ENCODE measurements around the gene PIP5K1B. TPM values are rescaled to one million over a fixed set of nuclear protein-coding genes. Genes with fewer than 3 reads are reported as not detected.

Gene PIP5K1B
- total RNA-seq, 1 experiment from 2014 or later, result not detected

- DNase-seq (no peak), ATAC-seq (no peak)
- H3F3A ChIP-seq (ENCODE audit: low read length, unreplicated experiment), result no peaks in the 10 kb centered on the region
- H3K4me3 ChIP-seq (ENCODE audit: low read length), result no peak overlapping the region
- no peak overlapping the region for H3K27ac ChIP-seq (ENCODE audit: low read length)
- H4K20me1 ChIP-seq (ENCODE audit: low read length), result no peaks in the 10 kb centered on the region
- no TSS peak for BruUV-seq (replicated peaks)
- H3K9me2 ChIP-seq (replicated peaks; ENCODE audit: low read length), result no peaks in the 10 kb centered on the region
- no peaks in the 10 kb centered on the region for H3K9me3 ChIP-seq (ENCODE audit: low read length)
- no peak overlapping the region for H2AFZ ChIP-seq (ENCODE audit: low read length)
- ChIA-PET POLR2A (ENCODE audit: unreplicated experiment) (no interaction called here), CTCF (no interaction called here)
- H3K27me3 ChIP-seq (ENCODE audit: low read length), result no peaks in the 10 kb centered on the region
- no peak overlapping the region for H3K4me2 ChIP-seq (ENCODE audit: low read length)
- no peak for TF ChIP-seq CTCF (conservative IDR thresholded peaks at IDR 0.05; ENCODE audit: low read depth, low read length)
- no peak for TF ChIP-seq EZH2 (IDR thresholded peaks at IDR 0.05; ENCODE audit: low read length, unreplicated experiment)
- no peak for TF ChIP-seq EZH2phosphoT487 (IDR thresholded peaks at IDR 0.05; ENCODE audit: borderline replicate concordance, low read length)
- no peaks in the 10 kb centered on the region for H3K36me3 ChIP-seq (ENCODE audit: low read depth, low read length)
- no peaks in the 10 kb centered on the region for H3K4me1 ChIP-seq (ENCODE audit: insufficient read depth, low read length)
- no peak overlapping the region for H3K9ac ChIP-seq (ENCODE audit: low read length)
- intact Hi-C loops (cut with micrococcal nuclease), result no loop called here
- H3K79me2 ChIP-seq (ENCODE audit: low read length), result no peaks in the 10 kb centered on the region
These were observed 273.0 kb downstream of the PIP5K1B start for GRCh38 chr9:68978066-68978465.

GRCh38 chr9:68978501-68978900, 273.5 kb downstream of the PIP5K1B start:
- H3K4me3 ChIP-seq (ENCODE audit: low read length), result no peak overlapping the region
- no peaks in the 10 kb centered on the region for H3K4me1 ChIP-seq (ENCODE audit: insufficient read depth, low read length)
- H3K36me3 ChIP-seq (ENCODE audit: low read depth, low read length), result no peaks in the 10 kb centered on the region
- H4K20me1 ChIP-seq (ENCODE audit: low read length), result no peaks in the 10 kb centered on the region
- CTCF ChIA-PET, result no interaction called here
- intact Hi-C loops (cut with micrococcal nuclease), result no loop called here
- no peaks in the 10 kb centered on the region for H3K79me2 ChIP-seq (ENCODE audit: low read length)
- no peak for DNase-seq
- no peak for TF ChIP-seq EZH2phosphoT487 (IDR thresholded peaks at IDR 0.05; ENCODE audit: borderline replicate concordance, low read length)
- TF ChIP-seq EZH2 (IDR thresholded peaks at IDR 0.05; ENCODE audit: low read length, unreplicated experiment), result no peak
- H3K9me3 ChIP-seq (ENCODE audit: low read length), result no peaks in the 10 kb centered on the region
- no peak overlapping the region for H3K27ac ChIP-seq (ENCODE audit: low read length)
- no peaks in the 10 kb centered on the region for H3K27me3 ChIP-seq (ENCODE audit: low read length)
- no peaks in the 10 kb centered on the region for H3F3A ChIP-seq (ENCODE audit: low read length, unreplicated experiment)
- no peak overlapping the region for H3K4me2 ChIP-seq (ENCODE audit: low read length)
- H3K9ac ChIP-seq (ENCODE audit: low read length), result no peak overlapping the region
- H2AFZ ChIP-seq (ENCODE audit: low read length), result no peak overlapping the region
- POLR2A ChIA-PET (ENCODE audit: unreplicated experiment), result no interaction called here
- no TSS peak for BruUV-seq (replicated peaks)
- no peaks in the 10 kb centered on the region for H3K9me2 ChIP-seq (replicated peaks; ENCODE audit: low read length)
- ATAC-seq, result no peak

GRCh38 chr9:68979538-68980314, 274.7 kb downstream of the PIP5K1B start:
- BruUV-seq (replicated peaks), result no TSS peak
- ChIA-PET CTCF (no interaction called here), POLR2A (ENCODE audit: unreplicated experiment) (no interaction called here)
- no peak for DNase-seq
- intact Hi-C loops (cut with micrococcal nuclease), result no loop called here
- Histone ChIP-seq H3K4me1 (ENCODE audit: insufficient read depth, low read length) (no peaks in the 10 kb centered on the region), H3K4me2 (ENCODE audit: low read length) (no peak overlapping the region), H3K4me3 (ENCODE audit: low read length) (no peak overlapping the region), H3K9me2 (replicated peaks; ENCODE audit: low read length) (no peaks in the 10 kb centered on the region), H3K27me3 (ENCODE audit: low read length) (no peaks in the 10 kb centered on the region), H3K9ac (ENCODE audit: low read length) (no peak overlapping the region), H3K9me3 (ENCODE audit: low read length) (no peaks in the 10 kb centered on the region), H3F3A (ENCODE audit: low read length, unreplicated experiment) (no peaks in the 10 kb centered on the region), H3K27ac (ENCODE audit: low read length) (no peak overlapping the region), H3K36me3 (ENCODE audit: low read depth, low read length) (no peaks in the 10 kb centered on the region), H2AFZ (ENCODE audit: low read length) (no peak overlapping the region), H4K20me1 (ENCODE audit: low read length) (no peaks in the 10 kb centered on the region), H3K79me2 (ENCODE audit: low read length) (no peaks in the 10 kb centered on the region)
- TF ChIP-seq EZH2 (IDR thresholded peaks at IDR 0.05; ENCODE audit: low read length, unreplicated experiment) (no peak), EZH2phosphoT487 (IDR thresholded peaks at IDR 0.05; ENCODE audit: borderline replicate concordance, low read length) (no peak), CTCF (conservative IDR thresholded peaks at IDR 0.05; ENCODE audit: low read depth, low read length) (no peak)
- ATAC-seq, result no peak

Measured in PC-3 (cell line).